GM10266 (cell line): ENCODE data around the gene COPG2.

Experiments used
- DNase-seq: peaks from one replicate; pipeline ENCODE4 v3.0.0; 2012; ENCODE audit errors: extremely low spot score
- CTCF ChIP-seq: IDR thresholded peaks from 2 replicates; pipeline ENCODE4 v1.5.1; 2012; ENCODE audit warnings: mild to moderate bottlenecking, low read depth; ENCODE audit not compliant: control insufficient read depth, insufficient read depth; ENCODE audit errors: missing control alignments

Gene COPG2

GRCh38 chr7:130490888-130491804 lies 177.4 kb downstream of the COPG2 start:
- peak; percentile 77 for DNase-seq
- TF ChIP-seq CTCF: peak; percentile 46

- peak; percentile 22 for DNase-seq
- TF ChIP-seq CTCF: no peak
These were observed 178.2 kb downstream of the COPG2 start for GRCh38 chr7:130490311-130490791.

- TF ChIP-seq CTCF: no peak
- peak; percentile 22 for DNase-seq
These were observed 179.2 kb downstream of the COPG2 start for GRCh38 chr7:130489140-130489983.

GRCh38 chr7:130488392-130489139 lies 180.0 kb downstream of the COPG2 start:
- DNase-seq: no peak
- no peak for TF ChIP-seq CTCF

GRCh38 chr7:130486954-130487436 lies 181.6 kb downstream of the COPG2 start:
- no peak for TF ChIP-seq CTCF
- no peak for DNase-seq

GRCh38 chr7:130486114-130486953 lies 182.2 kb downstream of the COPG2 start:
- peak; percentile 67 for DNase-seq
- peak; percentile 78 for TF ChIP-seq CTCF
